ENCODE data around the gene PKNOX2. TPM values are rescaled to one million over a fixed set of nuclear protein-coding genes. Genes with fewer than 3 reads are reported as not detected.

PKNOX2 gene
- total and polyA plus RNA-seq, 2 of the 8 experiments (the other 6 are each of a cell fraction or from before 2014, with no cell fraction given), result 2.0 TPM

GRCh38 chr11:125267548-125267947, 103.0 kb downstream of the PKNOX2 start (continued):
- no peak for TF ChIP-seq CTCF (IDR thresholded peaks at IDR 0.05; ENCODE audit: control extremely low read depth in 1 of 3, insufficient read depth in 1 of 3, low read depth in 1 of 3, low read length in 3 of 3)
- no peak for TF ChIP-seq ATF3 (IDR thresholded peaks at IDR 0.05; ENCODE audit: insufficient read depth, low read depth, low read length)

Measured in H1 (cell line).